Endothelial cell of umbilical vein (primary cell): ENCODE results near the gene LKAAEAR1. TPM values are rescaled to one million over a fixed set of nuclear protein-coding genes. Genes with fewer than 3 reads are reported as not detected.

Source experiments
- BruUV-seq: library from RNA; stranded (reverse); fragments of 400-500 nt; replicated peaks from 2 replicates; lab custom pipeline; 2021; lab: Mats Ljungman, UMichigan
- CTCF ChIA-PET: fragments of 300-600, 350-600 bp; sonication (Branson Sonifier 250); formaldehyde crosslinking; loops from one replicate; lab custom pipeline; 2021; ENCODE audit warnings: antibody characterized with exemption, inconsistent platforms; lab: Charles Lee
- POLR2A ChIA-PET: fragments of 300-600, 350-600 bp; sonication (Branson Sonifier 250); formaldehyde crosslinking; loops from one replicate; lab custom pipeline; 2021; ENCODE audit warnings: antibody characterized with exemption, inconsistent platforms; lab: Charles Lee
- DNase-seq: peaks from one replicate; pipeline ENCODE4 v3.0.0-alpha.2; 2011; ENCODE audit warnings: low read depth, low spot score
- FAIRE-seq: peaks from 2 replicates; lab custom pipeline; 2011; peaks lifted over from hg19 to GRCh38; lab: Jason Lieb, UNC
- H2AFZ ChIP-seq: 2 replicates; pipeline ENCODE4 v1.6.0; 2012; ENCODE audit warnings: low read depth, low read length, control low read depth, inconsistent platforms
- H3K27ac ChIP-seq: 2 replicates; pipeline ENCODE4 v1.5.1; 2011; ENCODE audit warnings: low read depth, mild to moderate bottlenecking, control low read depth, low read length, moderate library complexity; ENCODE audit not compliant: insufficient read depth
- H3K27me3 ChIP-seq, 2 experiments: 2 replicates each; pipeline versions ENCODE4 v1.6.0 to v1.6.1; 2011; ENCODE audit warnings: low read length in 2 of 2, mixed read lengths in 1 of 2; ENCODE audit not compliant: control insufficient read depth in 2 of 2, insufficient read depth in 2 of 2
- H3K36me3 ChIP-seq, 2 experiments: 2 replicates in 1 of 2; 3 replicates in 1 of 2; pipeline ENCODE4 v1.5.1; 2011; ENCODE audit warnings: low read length in 2 of 2, mild to moderate bottlenecking in 1 of 2, moderate library complexity in 1 of 2; ENCODE audit not compliant: control insufficient read depth in 2 of 2, insufficient read depth in 2 of 2; ENCODE audit errors: extremely low read depth in 1 of 2
- H3K4me1 ChIP-seq: 3 replicates; pipeline ENCODE4 v1.5.1; 2011; ENCODE audit warnings: mild to moderate bottlenecking, low read length; ENCODE audit not compliant: control insufficient read depth, insufficient read depth; ENCODE audit errors: extremely low read depth
- H3K4me2 ChIP-seq: 2 replicates; pipeline ENCODE4 v1.6.1; 2011; ENCODE audit warnings: low read length, control low read depth, mixed read lengths; ENCODE audit not compliant: insufficient read depth
- H3K4me3 ChIP-seq, 3 experiments: fragments of 200-600 bp in 1 of 3; sonication (generic), shearing (Covaris generic) in 1 of 3; replicated peaks in 1 of 3; 2 replicates each; pipeline ENCODE4 v1.5.1; 2011 to 2016; ENCODE audit warnings: control low read depth in 3 of 3, low read length in 3 of 3, mild to moderate bottlenecking in 2 of 3, inconsistent platforms in 1 of 3, low read depth in 1 of 3, moderate library complexity in 1 of 3; ENCODE audit not compliant: insufficient read depth in 1 of 3
- H3K79me2 ChIP-seq: 2 replicates; pipeline ENCODE4 v1.6.0; 2012; ENCODE audit warnings: low read length, inconsistent platforms; ENCODE audit not compliant: control insufficient read depth, insufficient read depth
- H3K9ac ChIP-seq: replicated peaks from 2 replicates; pipeline ENCODE3; 2011; ENCODE audit warnings: low read length, control low read depth; ENCODE audit not compliant: insufficient read depth; ENCODE audit errors: extremely low read depth
- H3K9me1 ChIP-seq: replicated peaks from 3 replicates; pipeline ENCODE4 v1.6.0; 2011; ENCODE audit warnings: mild to moderate bottlenecking, low read length; ENCODE audit not compliant: control insufficient read depth, insufficient read depth; ENCODE audit errors: extremely low read depth
- H3K9me3 ChIP-seq: replicated peaks from 2 replicates; pipeline ENCODE4 v1.5.1; 2012; ENCODE audit warnings: low read length, inconsistent platforms; ENCODE audit not compliant: control insufficient read depth, insufficient read depth
- H4K20me1 ChIP-seq: replicated peaks from 2 replicates; pipeline ENCODE3; 2011; ENCODE audit warnings: mild to moderate bottlenecking, low read length; ENCODE audit not compliant: control insufficient read depth, insufficient read depth; ENCODE audit errors: extremely low read depth
- CTCF ChIP-seq, 2 donors: IDR thresholded peaks; 1 replicate in 1 of 2; 2 replicates in 1 of 2; pipeline ENCODE4 v1.5.1; 2011; ENCODE audit warnings: low read length in 2 of 2, mild to moderate bottlenecking in 2 of 2, moderate library complexity in 2 of 2, control low read depth in 1 of 2, inconsistent platforms in 1 of 2, low read depth in 1 of 2; ENCODE audit not compliant: insufficient read depth in 1 of 2; ENCODE audit errors: extremely low read depth in 1 of 2
- EZH2 ChIP-seq: IDR thresholded peaks from 2 replicates; pipeline ENCODE4 v1.6.1; 2012; ENCODE audit warnings: borderline replicate concordance, low read depth, mild to moderate bottlenecking, moderate library complexity, low read length, inconsistent platforms; ENCODE audit not compliant: severe bottlenecking
- FOS ChIP-seq: IDR thresholded peaks from 2 replicates; pipeline ENCODE4 v1.6.1; 2011; ENCODE audit warnings: mild to moderate bottlenecking, low read length, moderate library complexity, borderline replicate concordance; ENCODE audit not compliant: insufficient read depth
- GATA2 ChIP-seq: IDR thresholded peaks from 2 replicates; pipeline ENCODE4 v1.7.0; 2011; ENCODE audit warnings: low read depth, mild to moderate bottlenecking, moderate library complexity, mixed read lengths, low read length; ENCODE audit not compliant: insufficient read length, insufficient read depth
- JUN ChIP-seq: IDR thresholded peaks from 2 replicates; pipeline ENCODE4 v1.6.1; 2011; ENCODE audit warnings: borderline replicate concordance, low read depth; ENCODE audit not compliant: insufficient read length, insufficient read depth
- MYC ChIP-seq: IDR thresholded peaks from one replicate; pipeline ENCODE4 v1.6.1; 2011; ENCODE audit warnings: mild to moderate bottlenecking, low read depth, low read length
- POLR2A ChIP-seq: IDR thresholded peaks from 2 replicates; pipeline ENCODE4 v1.6.1; 2012; ENCODE audit warnings: low read depth, mild to moderate bottlenecking, control low read depth, low read length
- POLR2AphosphoS5 ChIP-seq: IDR thresholded peaks from 2 replicates; pipeline ENCODE4 v1.6.1; 2012; ENCODE audit warnings: low read depth, mild to moderate bottlenecking, control low read depth, low read length, moderate library complexity; ENCODE audit not compliant: insufficient read depth
- dilution Hi-C: fragments of 300-500 bp; cut with MboI; formaldehyde crosslinking; loops from one replicate; pipeline ENCODE4 v1.15.0; 2019; ENCODE audit warnings: low sequenced_read_pairs; ENCODE audit not compliant: extremely low pct_ligation_motif_present
- intact Hi-C: fragments of 100-400 bp; cut with micrococcal nuclease; formaldehyde crosslinking; loops from one replicate; pipeline ENCODE4 v1.10.0; 2022
- polyA plus RNA-seq, 4 experiments: library from polyadenylated mRNA; depleted of rRNA in 3 of 4; stranded (reverse) in 3 of 4; unstranded in 1 of 4; fragments of >200 nt; gene quantifications; 2 replicates each; pipeline versions ENCODE4 v1.2.1 to v1.2.3, GENCODE V29; 2011 to 2012; ENCODE audit warnings: missing spikeins in 1 of 4
- total RNA-seq: library from RNA; stranded (reverse); gene quantifications from 2 replicates; pipeline ENCODE4 v1.2.3, GENCODE V29; 2021
- TF ChIP-seq, protein P1 (sequence below): IDR thresholded peaks from 2 replicates; pipeline ENCODE4 v1.6.1; 2011; ENCODE audit not compliant: insufficient read depth, insufficient read length

The LKAAEAR1 gene
- total and polyA plus RNA-seq, 2 donors (not counting 3 experiments of a cell fraction or from before 2014, with no cell fraction given): 0.29 TPM; not detected in 1

DNA sequence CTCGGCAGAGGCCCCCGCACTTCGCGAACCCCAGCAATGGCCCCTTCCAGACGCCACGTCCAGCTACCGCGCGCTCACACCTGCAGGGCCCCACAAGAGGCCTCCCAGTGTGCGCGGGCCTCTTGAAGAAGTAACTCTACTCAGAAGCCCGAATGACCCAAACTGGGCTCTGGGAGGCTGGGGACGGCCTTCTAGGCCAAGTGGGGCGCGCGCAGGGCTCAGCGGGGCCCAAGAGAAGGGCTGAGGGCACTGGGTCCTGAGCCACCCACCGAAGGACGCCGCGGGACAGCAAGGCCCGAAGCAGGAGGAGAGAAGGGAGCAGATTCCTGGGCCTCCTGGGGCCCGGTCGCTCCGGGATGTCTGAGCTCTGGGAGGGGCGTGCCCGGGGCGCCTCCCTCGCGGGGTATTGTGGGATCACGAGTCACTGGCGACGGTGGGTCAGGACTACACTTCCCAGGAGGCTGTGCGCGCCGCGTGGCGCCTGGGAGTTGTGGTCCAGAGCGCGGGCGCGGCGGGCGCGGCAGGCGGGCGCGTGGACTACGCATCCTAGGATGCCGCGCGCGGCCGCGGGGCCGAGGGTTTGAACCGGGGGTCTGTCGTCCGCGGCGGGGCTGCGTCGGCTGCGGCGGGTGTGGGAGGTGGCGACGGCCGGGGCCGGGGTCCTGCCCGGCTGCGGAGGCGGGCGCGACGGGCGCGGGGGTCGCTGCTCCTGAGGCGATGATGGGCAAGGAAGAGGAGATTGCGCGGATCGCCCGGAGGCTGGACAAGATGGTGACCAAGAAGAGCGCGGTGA lies 21.4 kb downstream of the LKAAEAR1 start, which contains the start of gene TCEA2:
Gene TCEA2 (plus strand): TSS at position 603 of the 793 bp plus-strand sequence. CDS start 115 bp downstream, at position 718.
- H3K4me2 ChIP-seq: peak within 1 kb of the TSS; percentile 76
- intact Hi-C loops: loop anchor here (1.0 to 10.0 kb wide), 2 partner anchors 62 to 81 kb away; partner anchors contain the start of gene PRPF6
- dilution Hi-C loops: no loop called here
- H3K9me3 ChIP-seq: no peaks in the 10 kb centered on the region
- no peaks in the 10 kb centered on the region for H4K20me1 ChIP-seq
- H3K9ac ChIP-seq: peak within 1 kb of the TSS; percentile 86
- peak; percentile 93 for FAIRE-seq
- peaks cover 6% of the 10 kb centered on the region for H3K79me2 ChIP-seq
- no peaks in the 10 kb centered on the region for H3K9me1 ChIP-seq
- H2AFZ ChIP-seq: peak within 1 kb of the TSS; percentile 76
- BruUV-seq: TSS peak; percentile 96
- peak within 1 kb of the TSS; percentile 72 to 91 (median 84) for H3K4me3 ChIP-seq
- ChIA-PET CTCF (interaction anchor here (1.0 to 15.2 kb wide), 7 partner anchors 9 to 89 kb away, joined by 3 to 412 read pairs (median 6); partner anchors contain the start of genes C20orf204, PRPF6 and SAMD10), POLR2A (interaction anchor here (0.8 to 1.4 kb wide), 5 partner anchors 9 to 198 kb away, joined by 3 to 11 read pairs (median 3); partner anchors contain the start of gene TPD52L2)
- TF ChIP-seq, protein P1, sequence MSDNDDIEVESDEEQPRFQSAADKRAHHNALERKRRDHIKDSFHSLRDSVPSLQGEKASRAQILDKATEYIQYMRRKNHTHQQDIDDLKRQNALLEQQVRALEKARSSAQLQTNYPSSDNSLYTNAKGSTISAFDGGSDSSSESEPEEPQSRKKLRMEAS: peak; percentile 64
- TF ChIP-seq FOS (no peak), POLR2AphosphoS5 (peak; percentile 90), JUN (no peak), CTCF (IDR thresholded peaks at IDR 0.05; ENCODE audit: extremely low read depth in 1 of 2, insufficient read depth in 1 of 2, low read depth in 1 of 2, low read length in 2 of 2) (no peak), GATA2 (no peak), POLR2A (peak; percentile 87), EZH2 (no peak), MYC (no peak)
- H3K27me3 ChIP-seq: no peaks in the 10 kb centered on the region
- peak within 1 kb of the TSS; percentile 63 for H3K27ac ChIP-seq
- peaks cover 18% of the 10 kb centered on the region for H3K4me1 ChIP-seq
- H3K36me3 ChIP-seq: no peaks in the 10 kb centered on the region
- peak; percentile 93 for DNase-seq
